ENCODE data around the gene PDP2. TPM values are rescaled to one million over a fixed set of nuclear protein-coding genes. Genes with fewer than 3 reads are reported as not detected.

Gene PDP2
- total and polyA plus RNA-seq, 7 donors = 2.6 to 8.3 (median 5.1) TPM

DNA sequence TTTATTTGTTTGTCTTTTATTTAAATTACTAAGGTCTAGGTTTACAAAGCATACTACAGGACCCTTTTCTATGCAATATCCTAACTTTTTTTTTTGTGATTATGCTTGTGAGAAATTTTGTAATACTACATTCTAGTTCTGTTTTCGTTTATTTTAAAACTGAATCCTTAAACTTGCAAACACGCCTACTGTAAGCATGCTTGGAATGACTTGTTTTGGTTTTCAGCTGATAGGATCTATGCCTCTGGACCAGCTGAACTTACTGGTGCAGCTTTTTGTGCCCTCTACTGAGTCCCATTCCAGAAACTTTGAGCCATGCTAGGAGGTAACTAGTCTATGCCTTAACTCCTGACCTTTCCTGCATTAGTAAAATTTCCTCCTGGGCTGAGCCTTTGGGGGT is 6.0 kb downstream of the PDP2 start:
- Histone ChIP-seq H3K4me3 (no peak overlapping the region), H3K27ac (no peak overlapping the region), H3K36me3 (peaks cover 0 to 32% (median 11%) of the 10 kb centered on the region in 4 donors), H3K27me3 (no peaks in the 10 kb centered on the region), H3K4me1 (peaks cover 0 to 8% (median 0%) of the 10 kb centered on the region in 4 donors), H3K9me3 (no peaks in the 10 kb centered on the region)
- 76 to 80% methylated on average over 2 of the region's 2 CpGs for WGBS, 2 donors
- intact Hi-C loops (cut with DNase I) = no loop called here
- DNase-seq = no peak
- TF ChIP-seq POLR2A (IDR thresholded peaks at IDR 0.05) = no peak
- TF ChIP-seq POLR2AphosphoS5 (IDR thresholded peaks at IDR 0.05) = no peak
- TF ChIP-seq, protein P1, sequence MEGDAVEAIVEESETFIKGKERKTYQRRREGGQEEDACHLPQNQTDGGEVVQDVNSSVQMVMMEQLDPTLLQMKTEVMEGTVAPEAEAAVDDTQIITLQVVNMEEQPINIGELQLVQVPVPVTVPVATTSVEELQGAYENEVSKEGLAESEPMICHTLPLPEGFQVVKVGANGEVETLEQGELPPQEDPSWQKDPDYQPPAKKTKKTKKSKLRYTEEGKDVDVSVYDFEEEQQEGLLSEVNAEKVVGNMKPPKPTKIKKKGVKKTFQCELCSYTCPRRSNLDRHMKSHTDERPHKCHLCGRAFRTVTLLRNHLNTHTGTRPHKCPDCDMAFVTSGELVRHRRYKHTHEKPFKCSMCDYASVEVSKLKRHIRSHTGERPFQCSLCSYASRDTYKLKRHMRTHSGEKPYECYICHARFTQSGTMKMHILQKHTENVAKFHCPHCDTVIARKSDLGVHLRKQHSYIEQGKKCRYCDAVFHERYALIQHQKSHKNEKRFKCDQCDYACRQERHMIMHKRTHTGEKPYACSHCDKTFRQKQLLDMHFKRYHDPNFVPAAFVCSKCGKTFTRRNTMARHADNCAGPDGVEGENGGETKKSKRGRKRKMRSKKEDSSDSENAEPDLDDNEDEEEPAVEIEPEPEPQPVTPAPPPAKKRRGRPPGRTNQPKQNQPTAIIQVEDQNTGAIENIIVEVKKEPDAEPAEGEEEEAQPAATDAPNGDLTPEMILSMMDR (IDR thresholded peaks at IDR 0.05) = no peak
- TF ChIP-seq EP300 (IDR thresholded peaks at IDR 0.05) = no peak

DNA sequence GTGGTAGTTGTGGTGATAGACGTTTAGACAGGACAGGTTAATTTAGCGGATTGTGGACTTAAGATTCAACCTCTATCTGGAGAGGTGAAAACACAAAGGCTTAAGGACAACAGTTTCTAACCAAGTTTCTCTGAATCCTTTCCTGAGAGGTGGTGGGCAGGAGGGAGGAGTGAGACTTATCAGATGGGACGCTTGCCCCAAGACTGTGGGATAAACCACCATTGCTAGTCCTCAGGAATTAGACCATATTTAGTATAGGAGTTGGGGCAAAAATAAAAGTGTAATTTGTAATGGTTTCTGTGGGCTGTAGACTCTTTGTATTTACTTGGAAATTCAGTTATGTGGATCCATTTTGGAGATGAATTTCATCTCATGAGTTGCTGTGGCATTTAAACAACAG is 6.6 kb downstream of the PDP2 start:
- H3K36me3 ChIP-seq = peaks cover 0 to 32% (median 11%) of the 10 kb centered on the region in 4 donors
- 83 to 87% methylated on average over 3 of the region's 3 CpGs for WGBS, 2 donors

DNA sequence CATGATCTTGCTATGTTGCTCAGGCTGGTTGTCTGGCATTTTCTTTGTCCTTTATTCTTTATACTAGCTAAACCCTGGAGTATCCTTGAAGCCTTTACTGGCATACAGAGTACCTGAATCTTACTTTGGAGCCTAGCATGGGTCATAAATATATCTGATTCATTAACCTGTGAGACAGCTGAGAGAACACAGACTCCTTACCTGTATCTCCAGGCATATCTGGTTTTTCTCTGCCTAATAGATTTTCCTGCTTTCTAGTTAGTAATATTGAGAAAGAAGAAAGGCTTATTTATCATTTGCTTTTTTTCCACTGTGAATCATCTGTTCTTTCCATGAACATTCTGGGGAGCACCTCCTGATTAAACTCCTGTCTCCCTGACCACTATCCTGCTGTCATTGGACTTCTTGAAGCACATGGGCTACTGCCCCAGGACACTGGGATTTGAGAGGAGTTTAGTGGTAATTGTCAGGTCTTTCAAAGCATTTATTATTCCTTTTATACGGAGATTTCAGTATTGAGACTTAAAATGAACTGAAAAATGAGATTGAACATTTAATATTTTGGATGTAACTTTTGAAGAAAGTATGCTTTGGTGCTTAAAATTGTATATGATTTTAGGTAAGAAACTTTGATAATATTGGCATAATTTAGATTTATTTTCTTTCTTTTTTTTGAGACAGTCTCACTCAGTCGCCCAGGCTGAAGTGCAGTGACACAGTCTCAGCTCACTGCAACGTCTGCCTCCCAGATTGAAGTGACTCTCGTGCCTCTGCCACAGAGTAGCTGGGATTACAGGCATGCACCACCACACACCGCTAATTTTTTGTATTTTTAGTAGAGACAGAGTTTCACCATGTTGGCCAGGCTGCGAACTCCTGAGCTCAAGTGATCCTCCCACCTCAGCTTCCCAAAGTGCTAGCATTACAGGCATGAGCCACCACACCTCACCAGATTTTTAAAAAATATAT is 8.6 kb downstream of the PDP2 start:
- H3K36me3 ChIP-seq = peaks cover 0 to 32% (median 11%) of the 10 kb centered on the region in 4 donors
- DNase-seq = no peak
- H3K4me3 ChIP-seq = no peak overlapping the region
- peak in 1 of 4 donors; percentile 32 for TF ChIP-seq POLR2AphosphoS5 (IDR thresholded peaks at IDR 0.05)
- no peak for TF ChIP-seq EP300 (IDR thresholded peaks at IDR 0.05)
- TF ChIP-seq, protein P1 (IDR thresholded peaks at IDR 0.05) = no peak
- no peak for TF ChIP-seq POLR2A (IDR thresholded peaks at IDR 0.05)
- H3K27me3 ChIP-seq = no peaks in the 10 kb centered on the region
- no peak overlapping the region for H3K27ac ChIP-seq
- H3K9me3 ChIP-seq = no peaks in the 10 kb centered on the region
- 96% methylated on average over 6 of the region's 6 CpGs for WGBS, 2 donors
- no peaks in the 10 kb centered on the region for H3K4me1 ChIP-seq
- intact Hi-C loops (cut with DNase I) = no loop called here

More for the DNA sequence above, 6.6 kb downstream of the PDP2 start:
- intact Hi-C loops (cut with DNase I) = no loop called here
- Histone ChIP-seq H3K4me3 (no peak overlapping the region), H3K9me3 (no peaks in the 10 kb centered on the region), H3K27ac (no peak overlapping the region), H3K27me3 (no peaks in the 10 kb centered on the region), H3K4me1 (peaks cover 0 to 2% (median 0%) of the 10 kb centered on the region in 4 donors)
- no peak for DNase-seq
- TF ChIP-seq, protein P1 (IDR thresholded peaks at IDR 0.05) = no peak
- no peak for TF ChIP-seq POLR2AphosphoS5 (IDR thresholded peaks at IDR 0.05)
- TF ChIP-seq POLR2A (IDR thresholded peaks at IDR 0.05) = no peak
- TF ChIP-seq EP300 (IDR thresholded peaks at IDR 0.05) = no peak

DNA sequence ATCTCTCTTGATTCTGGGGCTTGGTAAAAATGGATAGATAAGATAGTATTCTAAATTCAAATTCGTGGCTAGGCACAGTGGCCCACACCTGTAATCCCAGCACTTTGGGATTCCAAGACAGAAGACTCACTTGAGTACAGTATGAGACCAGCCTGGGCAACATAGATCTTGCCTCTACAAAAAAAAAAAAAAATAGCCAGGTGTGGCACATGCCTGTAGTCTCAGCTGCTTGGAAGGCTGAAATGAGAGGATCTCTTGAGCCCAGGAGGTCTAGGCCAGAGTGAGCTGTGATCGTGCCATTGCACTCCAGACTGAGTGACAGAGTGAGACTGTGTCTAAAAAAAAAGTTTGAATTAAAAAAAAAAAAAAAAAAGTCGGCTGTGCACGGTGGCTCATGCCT is 9.3 kb downstream of the PDP2 start:
- DNase-seq = no peak
- H3K4me1 ChIP-seq = no peaks in the 10 kb centered on the region
- peaks cover 0 to 26% (median 9%) of the 10 kb centered on the region in 4 donors for H3K36me3 ChIP-seq
- no peaks in the 10 kb centered on the region for H3K9me3 ChIP-seq
- no peak overlapping the region for H3K4me3 ChIP-seq
- no peaks in the 10 kb centered on the region for H3K27me3 ChIP-seq
- intact Hi-C loops (cut with DNase I) = loop anchor here (10.0 kb wide), 1 partner anchor 265 kb away; the partner anchor contains the start of genes B3GNT9, FBXL8 and TRADD
- 63 to 83% methylated on average over 4 of the region's 4 CpGs for WGBS, 2 donors
- H3K27ac ChIP-seq = no peak overlapping the region
- TF ChIP-seq POLR2AphosphoS5 (IDR thresholded peaks at IDR 0.05) (no peak), EP300 (IDR thresholded peaks at IDR 0.05) (no peak), POLR2A (IDR thresholded peaks at IDR 0.05) (no peak)
- TF ChIP-seq, protein P1 (IDR thresholded peaks at IDR 0.05) = no peak
